H1 (cell line): ENCODE measurements around the gene BMP4. TPM values are rescaled to one million over a fixed set of nuclear protein-coding genes. Genes with fewer than 3 reads are reported as not detected.
A peak's percentile ranks its signal among the peaks of the same experiment; 100 is the strongest.

Source experiments
- CTCF ChIA-PET: fragments of 300-600 bp; sonication (Branson Sonifier 250); formaldehyde crosslinking; loops from one replicate; lab custom pipeline; 2021; ENCODE audit not compliant: partially characterized antibody; lab: Charles Lee
- POLR2A ChIA-PET: fragments of 300-600 bp; sonication (Branson Sonifier 250); formaldehyde crosslinking; loops from one replicate; lab custom pipeline; 2021; ENCODE audit warnings: inconsistent platforms; ENCODE audit not compliant: partially characterized antibody; lab: Charles Lee
- DNase-seq, 2 experiments: peaks; one replicate each; pipeline versions ENCODE4 v3.0.0 to v3.0.0-alpha.2; 2010 to 2022; ENCODE audit warnings: low spot score in 2 of 2, low read depth in 1 of 2, mixed read lengths in 1 of 2
- FAIRE-seq: peaks from 2 replicates; lab custom pipeline; 2011; peaks lifted over from hg19 to GRCh38; lab: Jason Lieb, UNC
- H2AFZ ChIP-seq: 2 replicates; pipeline ENCODE4 v1.8.1; 2012; ENCODE audit warnings: low read length, inconsistent platforms
- H2AK5ac ChIP-seq: 2 replicates; pipeline ENCODE4 v1.6.1; 2013; ENCODE audit warnings: low read depth, low read length
- H2BK120ac ChIP-seq: replicated peaks from 2 replicates; pipeline ENCODE3; 2013; ENCODE audit warnings: low read depth, low read length, inconsistent platforms
- H2BK12ac ChIP-seq: 2 replicates; pipeline ENCODE4 v1.6.1; 2013; ENCODE audit warnings: low read depth, low read length
- H2BK15ac ChIP-seq: 2 replicates; pipeline ENCODE4 v1.6.1; 2013; ENCODE audit warnings: low read length
- H2BK20ac ChIP-seq: 2 replicates; pipeline ENCODE4 v1.6.1; 2013; ENCODE audit warnings: low read length
- H2BK5ac ChIP-seq: 2 replicates; pipeline ENCODE4 v1.6.1; 2013; ENCODE audit warnings: low read depth, low read length
- H3K14ac ChIP-seq: 2 replicates; pipeline ENCODE4 v1.6.1; 2013; ENCODE audit warnings: inconsistent platforms; ENCODE audit not compliant: insufficient read length
- H3K18ac ChIP-seq: 2 replicates; pipeline ENCODE4 v1.6.1; 2013; ENCODE audit warnings: low read length; ENCODE audit errors: extremely low read depth
- H3K23ac ChIP-seq: 2 replicates; pipeline ENCODE4 v1.6.1; 2013; ENCODE audit warnings: inconsistent platforms; ENCODE audit not compliant: insufficient read length
- H3K23me2 ChIP-seq: 2 replicates; pipeline ENCODE4 v1.6.1; 2013; ENCODE audit warnings: low read depth, low read length
- H3K27ac ChIP-seq: 2 replicates; pipeline ENCODE4 v1.6.1; 2011; ENCODE audit warnings: low read depth, low read length, inconsistent platforms
- H3K27me3 ChIP-seq, 4 experiments: replicated peaks in 1 of 4; 1 replicate in 1 of 4; 2 replicates in 3 of 4; pipeline versions ENCODE4 v1.6.1 to v1.8.1; 2011 to 2013; ENCODE audit warnings: low read length in 3 of 4, mild to moderate bottlenecking in 3 of 4, inconsistent platforms in 2 of 4, mixed read lengths in 2 of 4, moderate library complexity in 1 of 4; ENCODE audit not compliant: control insufficient read depth in 3 of 4, insufficient read depth in 3 of 4; ENCODE audit errors: extremely low read depth in 1 of 4
- H3K36me3 ChIP-seq, 4 experiments: 2 replicates each; pipeline versions ENCODE4 v1.6.1 to v1.8.1; 2011 to 2013; ENCODE audit warnings: mild to moderate bottlenecking in 4 of 4, low read length in 3 of 4, moderate library complexity in 2 of 4, control low read depth in 1 of 4, inconsistent platforms in 1 of 4; ENCODE audit not compliant: insufficient read depth in 4 of 4, control insufficient read depth in 2 of 4
- H3K4ac ChIP-seq: replicated peaks from 2 replicates; pipeline ENCODE3; 2013; ENCODE audit warnings: low read length, low read depth, mixed read lengths, inconsistent platforms; ENCODE audit not compliant: insufficient read length
- H3K4me1 ChIP-seq, 4 experiments: replicated peaks in 1 of 4; 1 replicate in 1 of 4; 2 replicates in 3 of 4; pipeline versions ENCODE4 v1.6.1 to v1.8.1; 2011 to 2013; ENCODE audit warnings: low read length in 3 of 4, inconsistent platforms in 2 of 4, mixed read lengths in 1 of 4; ENCODE audit not compliant: insufficient read depth in 4 of 4, control insufficient read depth in 3 of 4
- H3K4me2 ChIP-seq, 2 experiments: 2 replicates each; pipeline versions ENCODE4 v1.6.1 to v1.8.1; 2011 to 2013; ENCODE audit warnings: low read depth in 2 of 2, low read length in 2 of 2, control low read depth in 1 of 2, inconsistent platforms in 1 of 2, mild to moderate bottlenecking in 1 of 2; ENCODE audit not compliant: insufficient read depth in 1 of 2
- H3K4me3 ChIP-seq, 4 experiments: fragments of 200-600, 300-600 bp in 1 of 4; sonication (generic), shearing (Covaris generic), sonication (Bioruptor Twin) in 1 of 4; 2 replicates each; pipeline versions ENCODE4 v1.5.1 to v1.8.1; 2011 to 2016; ENCODE audit warnings: low read length in 4 of 4, low read depth in 3 of 4, control low read depth in 2 of 4, inconsistent platforms in 2 of 4, mild to moderate bottlenecking in 2 of 4, mixed read lengths in 1 of 4, moderate library complexity in 1 of 4; ENCODE audit not compliant: insufficient read depth in 2 of 4; ENCODE audit errors: extremely low read depth in 1 of 4
- H3K56ac ChIP-seq: replicated peaks from 2 replicates; pipeline ENCODE3; 2013; ENCODE audit warnings: low read depth, mild to moderate bottlenecking, mixed read lengths, low read length, inconsistent platforms; ENCODE audit not compliant: insufficient read length
- H3K79me1 ChIP-seq: 2 replicates; pipeline ENCODE4 v1.6.1; 2013; ENCODE audit warnings: low read depth, low read length, control low read depth
- H3K79me2 ChIP-seq, 2 experiments: 2 replicates each; pipeline versions ENCODE4 v1.6.1 to v1.8.1; 2012 to 2013; ENCODE audit warnings: low read length in 2 of 2, mild to moderate bottlenecking in 2 of 2, inconsistent platforms in 1 of 2; ENCODE audit not compliant: insufficient read depth in 2 of 2, control insufficient read depth in 1 of 2
- H3K9ac ChIP-seq, 4 experiments: replicated peaks in 1 of 4; 1 replicate in 1 of 4; 2 replicates in 3 of 4; pipeline versions ENCODE4 v1.6.1 to v1.8.1; 2011 to 2013; ENCODE audit warnings: low read depth in 3 of 4, low read length in 3 of 4, control low read depth in 2 of 4, mild to moderate bottlenecking in 2 of 4, moderate library complexity in 2 of 4, inconsistent platforms in 1 of 4; ENCODE audit errors: extremely low read depth in 1 of 4
- H3K9me3 ChIP-seq, 2 experiments: 2 replicates each; pipeline versions ENCODE4 v1.6.1 to v1.8.1; 2012 to 2013; ENCODE audit warnings: mild to moderate bottlenecking in 2 of 2, moderate library complexity in 2 of 2, control low read depth in 1 of 2, inconsistent platforms in 1 of 2, low read depth in 1 of 2, low read length in 1 of 2, mixed read lengths in 1 of 2; ENCODE audit not compliant: insufficient read depth in 2 of 2
- H4K20me1 ChIP-seq, 2 experiments: replicated peaks in 1 of 2; 2 replicates each; pipeline versions ENCODE3 to v1.8.1; 2011 to 2013; ENCODE audit warnings: inconsistent platforms in 2 of 2, low read length in 2 of 2, mild to moderate bottlenecking in 1 of 2; ENCODE audit not compliant: insufficient read depth in 2 of 2, control insufficient read depth in 1 of 2
- H4K5ac ChIP-seq: 2 replicates; pipeline ENCODE4 v1.6.1; 2013; ENCODE audit warnings: low read length, low read depth, mixed read lengths, inconsistent platforms; ENCODE audit not compliant: insufficient read length
- H4K8ac ChIP-seq: 2 replicates; pipeline ENCODE4 v1.8.0; 2013; ENCODE audit warnings: mild to moderate bottlenecking, moderate library complexity, low read length, inconsistent platforms; ENCODE audit not compliant: insufficient read depth; ENCODE audit errors: extremely low read depth
- H4K91ac ChIP-seq: replicated peaks from 2 replicates; pipeline ENCODE3; 2013; ENCODE audit warnings: low read length, mixed read lengths, inconsistent platforms; ENCODE audit not compliant: insufficient read length
- ATF2 ChIP-seq: IDR thresholded peaks from 2 replicates; pipeline ENCODE4 v1.6.1; 2012; ENCODE audit warnings: low read length, inconsistent platforms
- EP300 ChIP-seq, 2 experiments: IDR thresholded peaks; 1 replicate in 1 of 2; 2 replicates in 1 of 2; pipeline ENCODE4 v1.6.1; 2011 to 2012; ENCODE audit warnings: low read depth in 2 of 2, low read length in 2 of 2, mild to moderate bottlenecking in 2 of 2, borderline replicate concordance in 1 of 2, inconsistent platforms in 1 of 2, moderate library complexity in 1 of 2
- HDAC2 ChIP-seq, 2 experiments: fragments of 300-600 bp in 1 of 2; sonication (generic) in 1 of 2; IDR thresholded peaks; 2 replicates each; pipeline ENCODE4 v1.6.1; 2011 to 2012; ENCODE audit warnings: low read depth in 2 of 2, low read length in 2 of 2, mild to moderate bottlenecking in 2 of 2, moderate library complexity in 2 of 2, borderline replicate concordance in 1 of 2, inconsistent platforms in 1 of 2
- KDM1A ChIP-seq: fragments of 200-600, 300-600 bp; sonication (generic); IDR thresholded peaks from 2 replicates; pipeline ENCODE4 v1.7.1; 2016; ENCODE audit warnings: mild to moderate bottlenecking, low read length, borderline replicate concordance
- NANOG ChIP-seq: IDR thresholded peaks from 2 replicates; pipeline ENCODE4 v1.6.1; 2011; ENCODE audit warnings: low read length, low read depth, mild to moderate bottlenecking, inconsistent platforms; ENCODE audit not compliant: insufficient read depth, poor library complexity, severe bottlenecking
- POLR2AphosphoS5 ChIP-seq: IDR thresholded peaks from 2 replicates; pipeline ENCODE4 v1.6.1; 2011; ENCODE audit warnings: low read depth, low read length
- RFX5 ChIP-seq: IDR thresholded peaks from 2 replicates; pipeline ENCODE4 v1.6.1; 2011; ENCODE audit warnings: low read depth, low read length, improper control_type of control experiment, borderline replicate concordance
- SIRT6 ChIP-seq: IDR thresholded peaks from one replicate; pipeline ENCODE4 v1.7.1; 2012; ENCODE audit warnings: low read length, inconsistent platforms
- SP2 ChIP-seq: IDR thresholded peaks from 2 replicates; pipeline ENCODE4 v1.6.1; 2012; ENCODE audit warnings: mild to moderate bottlenecking, low read length, inconsistent platforms
- SP4 ChIP-seq: IDR thresholded peaks from 2 replicates; pipeline ENCODE4 v1.6.1; 2012; ENCODE audit warnings: low read length, inconsistent platforms
- WGBS, 2 experiments: shearing (Covaris generic) in 1 of 2; methylation state at CpG; one replicate each; pipeline versions ENCODE4 v1.1.6 to v1.1.7; 2013 to 2015; ENCODE audit warnings: low lambda C conversion rate in 2 of 2, mixed read lengths in 2 of 2, inconsistent platforms in 1 of 2, low coverage in 1 of 2, missing lambda C conversion rate in 1 of 2; ENCODE audit not compliant: insufficient replicate concordance in 2 of 2, insufficient coverage in 1 of 2, insufficient read length in 1 of 2; ENCODE audit errors: extremely low coverage in 1 of 2, missing lambda C conversion rate in 1 of 2; 5-methylcytosine and 5-hydroxymethylcytosine counted together
- polyA plus RNA-seq, 7 experiments: library from polyadenylated mRNA; depleted of rRNA in 3 of 7; stranded (reverse) in 5 of 7; unstranded in 2 of 7; fragments of >200 nt in 5 of 7; fragments of 200-250 nt in 2 of 7; gene quantifications; 1 replicate in 5 of 7; 2 replicates in 1 of 7; 4 replicates in 1 of 7; pipeline versions ENCODE4 v1.2.1 to v1.2.3, GENCODE V29; 2011 to 2013; ENCODE audit warnings: missing spikeins in 2 of 7, mixed read lengths in 2 of 7
- total RNA-seq: library from RNA; stranded (reverse); fragmentation: NEBNext Ultra II Directional; extraction: Animal tissue kit (Norgen Biotek cat#: 25700); gene quantifications from 2 replicates; pipeline ENCODE4 v1.2.1, GENCODE V29; 2021

BMP4 gene
- total and polyA plus RNA-seq, 2 of the 8 experiments (the other 6 are each of a cell fraction or from before 2014, with no cell fraction given), result 2.3 to 5.4 TPM

GRCh38 chr14:53979113-53979681 is 22.6 kb upstream of the BMP4 start:
- Histone ChIP-seq H3K23ac (no peak overlapping the region), H3K56ac (no peak overlapping the region), H3K79me1 (no peaks in the 10 kb centered on the region), H4K5ac (peak overlapping the region; percentile 1), H3K14ac (no peak overlapping the region), H2BK12ac (peak overlapping the region; percentile 98), H3K4me2 (peak overlapping the region; percentile 26 to 63), H3K79me2 (no peaks in the 10 kb centered on the region), H3K9ac (no peak overlapping the region), H4K91ac (peak overlapping the region; percentile 75), H4K20me1 (no peaks in the 10 kb centered on the region), H3K27me3 (peaks cover 0 to 9% (median 2%) of the 10 kb centered on the region in 4 experiments; a peak in 4 of 7 replicates), H3K36me3 (peaks cover 0 to 2% (median under 1%) of the 10 kb centered on the region in 4 experiments; a peak in 1 of 8 replicates), H3K4me1 (peaks cover 6 to 33% (median 26%) of the 10 kb centered on the region in 4 experiments; a peak in 6 of 7 replicates), H3K4me3 (peak overlapping the region in 1 of 4 experiments; percentile 2; a peak in 1 of 8 replicates), H2BK120ac (no peak overlapping the region), H3K23me2 (no peaks in the 10 kb centered on the region), H2BK15ac (peak overlapping the region; percentile 1; the same call in 1 of the 2 replicates), H2BK20ac (peak overlapping the region; percentile 27), H3K18ac (peak overlapping the region; percentile 96), H3K4ac (no peak overlapping the region), H3K9me3 (peaks cover 1 to 2% of the 10 kb centered on the region in 2 experiments; a peak in 3 of 4 replicates), H3K27ac (no peak overlapping the region), H2BK5ac (peak overlapping the region; percentile 84; the same call in 1 of the 2 replicates), H2AFZ (no peak overlapping the region), H2AK5ac (peak overlapping the region; percentile 67; the same call in 1 of the 2 replicates), H4K8ac (no peak overlapping the region)
- no peak for DNase-seq
- FAIRE-seq, result peak; percentile 39
- CTCF ChIA-PET, result interaction anchor here (0.9 to 3.5 kb wide), 7 partner anchors 16 to 369 kb away, joined by 3 to 16 read pairs (median 3); partner anchors contain the start of gene BMP4
- POLR2A ChIA-PET, result interaction anchor here (1.3 to 2.7 kb wide), 2 partner anchors 26 to 33 kb away, joined by 3 to 7 read pairs; no protein-coding TSS in a partner anchor
- WGBS, 2 experiments, result 49% methylated on average over 4 of the region's 4 CpGs; no CpG with 5 or more reads in 1 of the 2 experiments
- TF ChIP-seq KDM1A (no peak), RFX5 (no peak), EP300 (IDR thresholded peaks at IDR 0.05; ENCODE audit: borderline replicate concordance in 1 of 2, low read depth in 2 of 2, low read length in 2 of 2) (no peak), ATF2 (no peak), SIRT6 (no peak), NANOG (no peak), SP2 (no peak), SP4 (no peak), POLR2AphosphoS5 (no peak), HDAC2 (IDR thresholded peaks at IDR 0.05; ENCODE audit: borderline replicate concordance in 1 of 2, low read depth in 2 of 2, low read length in 2 of 2) (no peak)
